DMS153 treated with DMSO at 0.1 percent for 48 hours (cell line): ENCODE measurements around the gene ERF.
"Not testable (repeated sequence)": the region's sequence is repeated elsewhere in the genome, so short reads cannot be mapped to it uniquely, and the experiment has no call there.

Experiments
- DNase-seq: peaks from one replicate; lab custom pipeline; 2025; ENCODE audit not compliant: unreplicated experiment; lab: John Stamatoyannopoulos, UW

The ERF gene

DNA sequence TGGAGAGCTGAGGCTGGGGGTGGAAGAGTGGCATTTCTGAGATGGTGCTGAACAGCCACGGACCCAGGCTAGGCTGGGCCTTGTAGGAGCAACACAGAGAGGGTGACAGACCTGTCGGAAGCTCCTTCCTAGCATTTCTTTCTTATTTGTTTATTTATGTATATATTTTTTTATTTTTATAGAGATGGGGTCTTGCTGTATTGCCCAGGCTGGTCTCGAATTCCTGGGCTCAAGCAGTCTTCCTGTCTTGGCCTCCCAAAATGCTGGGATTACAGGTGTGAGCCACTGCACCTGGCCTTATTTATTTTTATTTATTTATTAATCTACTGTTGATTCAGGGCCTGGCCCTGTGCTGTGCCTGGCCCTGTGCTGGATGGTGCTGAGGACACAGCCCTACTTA is 20.6 kb upstream of the ERF start:
- DNase-seq: no peak

DNA sequence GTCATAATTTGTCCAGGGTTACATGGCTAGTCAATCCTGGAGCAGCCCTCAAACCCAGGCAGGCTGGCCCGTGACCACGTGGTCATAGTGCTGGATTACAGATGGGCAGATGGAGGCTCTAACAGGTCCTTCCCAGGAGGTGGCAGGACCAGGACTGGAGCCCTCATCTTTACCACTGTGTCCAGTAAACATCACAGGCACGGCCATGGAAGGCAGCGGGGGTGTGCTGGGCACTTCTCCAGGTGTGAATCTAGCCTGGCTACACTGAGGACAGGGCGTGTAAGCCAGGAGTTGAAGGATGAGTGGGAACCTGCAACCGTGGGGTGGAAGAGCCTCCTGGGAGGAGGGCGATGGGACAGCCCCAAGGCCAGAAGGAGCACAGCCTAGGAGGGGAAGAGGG is 20.2 kb upstream of the ERF start:
- no peak for DNase-seq

DNA sequence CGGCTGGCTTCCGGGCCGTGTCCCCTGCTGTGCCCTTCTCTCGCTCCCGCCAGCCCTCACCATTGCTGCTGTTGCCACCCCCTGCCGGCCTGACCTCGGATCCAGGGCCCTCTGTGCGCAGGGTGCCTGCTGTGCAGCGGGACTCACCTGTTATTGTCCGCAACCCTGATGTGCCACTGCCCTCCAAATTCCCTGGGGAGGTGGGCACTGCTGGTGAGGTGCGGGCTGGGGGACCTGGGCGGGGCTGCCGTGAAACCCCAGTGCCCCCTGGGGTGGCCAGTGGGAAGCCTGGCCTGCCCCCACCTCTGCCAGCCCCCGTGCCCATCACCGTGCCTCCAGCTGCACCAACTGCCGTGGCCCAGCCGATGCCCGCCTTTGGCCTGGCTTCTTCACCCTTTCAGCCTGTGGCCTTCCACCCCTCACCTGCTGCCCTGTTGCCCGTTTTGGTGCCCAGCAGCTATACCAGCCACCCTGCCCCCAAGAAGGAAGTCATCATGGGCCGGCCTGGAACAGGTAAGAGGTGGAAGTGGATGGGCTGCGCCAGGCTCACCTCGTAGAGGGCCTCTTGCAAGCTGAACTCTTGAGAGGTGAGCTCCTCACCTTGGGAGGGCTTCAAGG is 19.2 kb upstream of the ERF start:
- no peak for DNase-seq

DNA sequence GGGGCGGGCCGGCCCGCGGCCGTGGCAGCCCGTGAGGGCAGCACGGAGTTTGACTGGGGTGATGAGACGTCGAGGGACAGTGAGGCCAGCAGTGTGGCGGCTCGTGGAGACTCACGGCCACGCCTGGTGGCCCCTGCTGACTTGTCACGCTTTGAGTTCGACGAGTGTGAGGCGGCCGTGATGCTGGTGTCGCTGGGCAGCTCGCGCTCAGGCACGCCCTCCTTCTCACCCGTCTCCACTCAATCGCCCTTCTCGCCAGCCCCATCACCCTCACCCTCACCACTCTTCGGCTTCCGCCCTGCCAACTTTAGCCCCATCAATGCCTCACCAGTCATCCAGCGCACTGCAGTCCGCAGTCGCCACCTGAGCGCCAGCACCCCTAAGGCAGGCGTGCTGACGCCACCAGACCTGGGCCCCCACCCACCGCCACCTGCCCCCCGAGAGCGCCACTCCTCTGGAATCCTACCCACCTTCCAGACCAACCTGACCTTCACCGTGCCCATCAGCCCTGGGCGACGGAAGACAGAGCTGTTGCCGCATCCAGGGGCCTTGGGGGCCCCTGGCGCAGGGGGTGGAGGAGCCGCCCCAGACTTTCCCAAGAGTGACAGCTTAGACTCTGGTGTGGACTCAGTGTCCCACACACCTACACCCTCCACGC is 18.6 kb upstream of the ERF start:
- DNase-seq: no peak

DNA sequence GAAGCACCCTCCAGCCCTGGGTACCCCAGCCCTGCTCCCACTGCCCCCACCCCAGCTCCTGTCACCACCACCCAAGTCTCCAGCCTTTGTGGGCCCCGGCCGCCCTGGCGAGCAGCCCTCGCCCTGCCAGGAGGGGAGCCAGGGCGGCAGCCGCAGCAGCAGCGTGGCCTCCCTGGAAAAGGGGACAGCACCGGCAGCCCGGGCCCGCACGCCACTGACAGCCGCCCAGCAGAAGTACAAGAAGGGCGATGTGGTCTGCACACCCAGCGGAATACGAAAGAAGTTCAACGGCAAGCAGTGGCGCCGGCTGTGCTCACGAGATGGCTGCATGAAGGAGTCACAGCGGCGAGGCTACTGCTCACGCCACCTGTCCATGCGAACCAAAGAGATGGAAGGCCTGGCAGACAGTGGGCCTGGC is 18.1 kb upstream of the ERF start:
- DNase-seq: no peak

DNA sequence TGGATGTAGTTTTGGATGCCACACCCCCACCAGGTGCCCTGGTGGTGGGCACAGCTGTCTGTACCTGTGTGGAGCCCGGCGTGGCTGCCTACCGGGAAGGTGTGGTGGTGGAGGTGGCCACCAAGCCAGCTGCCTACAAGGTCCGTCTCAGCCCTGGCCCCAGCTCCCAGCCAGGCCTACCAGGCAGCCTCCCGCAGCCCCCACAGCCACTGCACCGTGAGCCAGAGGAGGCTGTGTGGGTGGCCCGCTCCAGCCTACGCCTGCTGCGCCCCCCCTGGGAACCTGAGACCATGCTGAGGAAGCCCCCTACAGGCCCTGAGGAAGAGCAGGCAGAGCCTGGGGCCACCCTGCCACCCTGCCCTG is 17.6 kb upstream of the ERF start:
- no peak for DNase-seq

DNA sequence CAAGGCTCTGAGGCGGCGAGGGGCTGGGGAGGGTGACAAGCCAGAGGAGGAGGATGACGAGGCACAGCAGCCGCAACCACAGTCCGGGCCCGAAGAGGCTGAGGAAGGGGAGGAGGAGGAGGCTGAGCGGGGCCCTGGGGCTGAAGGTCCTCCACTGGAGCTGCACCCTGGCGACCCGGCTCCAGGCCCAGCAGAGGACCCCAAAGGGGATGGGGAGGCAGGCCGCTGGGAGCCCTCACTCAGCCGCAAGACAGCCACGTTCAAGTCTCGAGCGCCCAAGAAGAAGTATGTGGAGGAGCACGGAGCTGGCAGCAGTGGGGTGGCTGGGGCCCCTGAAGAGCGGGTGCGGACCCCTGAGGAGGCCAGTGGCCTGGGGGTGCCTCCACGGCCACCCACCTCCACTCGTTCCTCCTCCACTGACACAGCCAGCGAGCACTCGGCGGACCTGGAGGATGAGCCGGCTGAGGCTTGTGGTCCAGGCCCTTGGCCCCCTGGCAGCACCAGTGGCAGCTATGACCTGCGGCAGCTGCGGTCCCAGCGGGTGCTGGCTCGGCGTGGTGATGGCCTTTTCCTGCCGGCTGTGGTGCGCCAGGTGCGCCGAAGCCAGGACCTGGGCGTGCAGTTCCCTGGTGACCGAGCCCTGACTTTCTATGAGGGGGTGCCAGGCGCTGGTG is 17.1 kb upstream of the ERF start:
- no peak for DNase-seq

DNA sequence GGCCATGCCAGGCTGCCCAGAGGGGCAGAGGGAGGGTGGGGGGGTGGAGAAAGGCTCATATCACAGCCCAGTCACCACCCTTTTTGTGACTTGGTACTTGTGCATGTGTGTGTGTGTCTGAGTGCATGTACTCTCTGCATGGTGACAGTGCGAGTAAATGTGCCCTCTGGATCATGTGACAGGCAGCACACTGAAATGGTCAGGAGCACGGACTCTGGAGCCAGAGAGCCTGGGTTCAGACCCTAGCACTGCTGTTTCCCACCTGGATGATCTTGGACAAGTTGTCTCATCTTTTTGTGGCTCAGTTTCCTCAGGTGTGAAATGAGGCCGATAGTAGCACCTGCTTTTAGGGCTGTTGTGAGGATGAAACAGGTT is 16.1 kb upstream of the ERF start:
- DNase-seq: no peak

DNA sequence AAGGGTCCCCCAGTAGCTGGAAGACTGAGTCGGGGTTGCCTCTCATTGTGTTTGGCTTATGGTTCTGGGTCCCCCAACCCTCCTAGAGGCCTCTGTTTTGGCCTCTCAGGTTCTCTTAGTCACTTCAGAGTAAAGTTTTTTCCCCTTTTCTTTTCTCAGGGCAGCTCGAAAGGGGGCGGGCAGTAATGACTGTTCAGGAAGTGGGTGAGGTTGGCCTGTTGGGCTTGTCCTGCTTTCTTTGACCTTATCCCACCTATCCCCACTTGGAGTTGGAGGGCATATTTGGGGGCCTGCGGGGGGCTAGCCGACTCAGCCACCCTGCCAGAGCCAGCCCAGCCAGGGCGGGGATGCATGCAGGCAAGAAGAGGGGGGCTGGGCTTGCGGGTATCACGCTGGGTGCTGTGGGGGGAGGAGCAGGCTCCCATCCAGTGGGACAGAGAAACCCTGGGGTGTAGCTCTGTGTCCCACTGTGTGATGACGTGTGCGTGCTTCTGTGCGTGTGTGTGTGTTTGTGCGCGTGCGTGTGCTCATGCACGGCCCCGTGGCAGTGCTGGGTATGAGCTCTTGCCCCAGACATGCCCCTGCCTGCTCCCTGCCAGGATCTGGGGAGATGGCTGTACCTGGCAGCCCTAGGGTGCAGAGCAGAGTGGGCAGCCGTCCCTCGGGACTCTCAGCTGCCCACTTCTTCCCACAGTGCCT is 15.6 kb upstream of the ERF start:
- no peak for DNase-seq

DNA sequence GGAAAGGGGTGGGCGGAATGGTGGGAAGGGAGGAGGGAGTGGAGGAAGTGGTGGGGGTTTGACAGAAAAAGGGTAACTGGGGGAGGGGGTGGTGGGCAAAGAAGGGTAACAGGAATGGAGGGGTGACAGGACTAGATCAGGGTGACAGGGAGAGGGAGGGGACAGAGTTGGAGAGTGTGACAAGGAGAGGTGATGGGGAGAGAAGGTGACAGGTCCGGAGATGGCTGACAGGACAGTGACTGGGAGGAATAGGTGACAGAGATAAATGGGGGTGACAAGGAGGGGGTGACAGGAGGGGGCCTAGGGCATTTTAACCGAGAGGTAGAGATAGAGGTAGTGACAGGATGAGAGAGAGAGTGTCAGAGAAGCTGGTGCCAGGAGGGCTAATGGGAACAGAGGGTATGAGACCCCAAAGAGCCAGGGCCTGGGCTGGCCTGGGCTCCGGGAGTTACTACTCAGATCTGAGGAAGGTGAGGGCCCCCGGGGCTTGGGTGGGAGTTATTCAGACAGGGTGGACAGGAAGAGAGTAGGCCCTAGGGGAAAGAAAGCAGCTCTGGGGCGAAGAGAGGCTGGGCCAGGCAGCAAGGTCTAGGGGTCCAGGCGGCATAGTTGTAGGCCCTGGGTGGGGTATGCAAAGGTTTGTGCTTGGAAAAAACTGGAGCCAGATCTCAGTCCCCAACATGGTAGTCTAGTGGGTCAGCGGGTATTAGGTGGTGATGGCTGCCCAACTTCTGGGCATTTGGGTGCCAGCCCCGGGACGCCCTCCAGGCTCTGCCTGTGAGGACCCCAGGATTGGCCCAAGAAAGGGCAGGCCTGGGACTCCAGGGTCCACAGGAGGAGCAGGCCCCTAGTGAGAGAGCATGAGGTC is 14.8 kb upstream of the ERF start:
- no peak for DNase-seq

DNA sequence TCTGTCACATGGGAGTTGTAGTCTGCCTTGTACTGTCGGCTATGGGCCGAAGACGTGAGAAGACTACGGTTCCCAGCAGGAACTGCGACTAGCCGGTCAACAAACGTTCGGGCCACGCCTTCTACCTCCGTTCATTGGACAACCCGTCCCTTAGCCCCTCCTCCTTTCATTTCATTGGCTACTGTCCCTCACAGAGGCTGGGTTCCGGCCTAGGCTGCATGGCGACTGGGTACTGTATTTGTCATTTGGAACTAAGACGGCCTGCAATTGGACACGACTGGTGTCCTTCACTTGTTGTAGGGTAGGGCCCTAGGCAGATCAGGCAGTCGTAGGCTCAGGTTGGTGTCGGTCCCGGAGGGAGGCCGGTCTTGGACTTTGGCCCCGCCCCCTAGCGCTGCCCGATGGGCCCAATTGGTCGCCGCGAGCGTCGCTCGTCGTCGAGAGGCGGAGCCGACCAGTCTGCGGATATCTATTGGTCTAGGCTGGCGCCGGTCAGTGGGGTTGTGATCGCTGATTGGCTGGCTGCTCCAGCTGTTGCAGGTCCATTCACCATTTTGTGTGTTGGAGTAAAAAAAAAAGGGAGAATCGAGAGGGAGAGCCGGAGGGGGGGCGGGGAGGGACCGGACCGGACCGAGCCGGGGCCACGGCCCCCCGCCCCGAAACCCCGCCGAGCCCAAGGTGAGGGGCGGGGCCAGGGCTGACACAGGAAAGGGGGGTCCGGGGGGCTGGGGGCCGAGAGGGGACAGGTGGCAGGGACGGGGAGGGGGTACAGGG is 14.0 kb upstream of the ERF start, which contains the start of gene CIC:
Gene CIC, plus strand, starts transcription at position 549 of the 774 bp plus-strand sequence. CDS start 2,532 bp downstream, outside the sequence.
- DNase-seq: peak; percentile 99

DNA sequence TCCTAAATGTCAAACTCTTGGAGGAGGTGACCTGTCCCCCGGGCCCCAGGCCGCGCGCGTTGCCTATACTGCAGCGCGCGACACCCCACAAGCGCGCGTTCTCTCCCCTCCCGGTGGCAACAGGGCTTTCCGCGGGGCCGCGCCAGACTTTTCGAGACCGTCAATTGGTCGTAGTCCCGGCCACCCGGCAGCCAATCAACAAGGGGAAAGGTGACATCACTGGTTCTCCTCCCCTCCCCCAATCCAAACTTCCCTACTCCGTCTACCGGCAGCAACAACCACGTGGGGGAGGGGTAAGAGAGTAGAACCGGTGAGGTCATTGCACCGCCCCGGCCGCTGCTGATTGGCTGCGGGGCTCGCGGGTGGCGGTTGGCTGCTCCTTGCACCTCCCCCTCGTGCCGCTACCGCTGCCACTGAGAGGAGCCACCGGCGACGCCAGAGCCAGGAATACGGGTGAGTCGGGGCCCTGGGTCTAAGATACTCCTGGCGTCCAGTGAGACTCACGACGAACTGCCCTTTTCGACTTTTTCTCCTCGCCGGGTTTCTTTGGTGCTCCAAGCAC is 13.3 kb upstream of the ERF start:
- peak; percentile 99 for DNase-seq

DNA sequence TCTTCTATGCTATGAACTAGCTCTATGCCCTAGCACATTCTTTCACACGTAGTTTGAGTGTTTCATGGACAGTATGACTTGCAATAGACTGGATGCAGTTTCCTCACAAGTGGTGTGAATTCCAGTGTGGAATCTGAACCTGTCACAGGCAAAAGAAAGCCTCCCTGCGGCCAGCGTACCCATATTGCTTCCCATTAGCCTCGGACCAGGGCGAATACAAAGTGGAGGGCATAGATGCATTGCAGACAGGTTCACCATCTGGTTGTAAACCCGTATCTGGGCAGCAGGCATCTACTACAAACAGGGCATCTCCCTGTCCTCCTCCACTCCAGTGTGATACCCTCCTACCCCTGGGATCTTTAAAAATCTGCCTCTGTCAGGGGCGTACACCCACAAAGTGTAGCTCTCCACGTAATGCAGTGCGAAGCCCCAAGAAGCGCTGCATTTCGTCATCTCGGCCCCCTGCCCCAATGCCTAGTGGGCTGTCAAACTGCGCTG is 12.8 kb upstream of the ERF start:
- no peak for DNase-seq

DNA sequence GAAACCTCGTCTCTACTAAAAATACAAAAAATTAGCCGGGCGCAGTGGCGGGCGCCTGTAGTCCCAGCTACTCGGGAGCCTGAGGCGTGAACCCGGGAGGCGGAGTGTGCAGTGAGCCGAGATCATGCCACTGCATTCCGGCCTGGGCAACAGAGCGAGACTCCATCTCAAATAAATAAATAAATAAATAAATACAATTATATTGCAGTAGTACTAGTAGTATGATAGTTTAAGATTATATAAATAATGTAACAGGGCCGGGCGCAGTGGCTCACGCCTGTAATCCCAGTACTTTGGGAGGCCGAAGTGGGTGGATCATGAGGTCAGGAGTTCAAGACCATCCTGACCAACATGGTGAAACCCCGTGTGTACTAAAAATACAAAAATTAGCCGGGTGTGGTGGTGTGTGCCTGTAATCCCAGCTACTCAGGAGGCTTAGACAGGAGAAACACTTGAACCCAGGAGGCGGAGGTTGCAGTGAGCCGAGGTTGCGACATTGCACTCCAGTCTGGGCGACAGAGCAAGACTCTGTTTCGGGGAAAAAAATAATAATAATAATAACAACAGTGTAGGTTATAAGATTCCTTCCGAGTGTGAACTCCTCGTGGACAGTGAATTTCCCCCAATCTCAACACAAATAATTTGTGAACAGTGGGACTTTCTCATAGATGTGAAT is 12.1 kb upstream of the ERF start:
- not testable (repeated sequence) for DNase-seq

DNA sequence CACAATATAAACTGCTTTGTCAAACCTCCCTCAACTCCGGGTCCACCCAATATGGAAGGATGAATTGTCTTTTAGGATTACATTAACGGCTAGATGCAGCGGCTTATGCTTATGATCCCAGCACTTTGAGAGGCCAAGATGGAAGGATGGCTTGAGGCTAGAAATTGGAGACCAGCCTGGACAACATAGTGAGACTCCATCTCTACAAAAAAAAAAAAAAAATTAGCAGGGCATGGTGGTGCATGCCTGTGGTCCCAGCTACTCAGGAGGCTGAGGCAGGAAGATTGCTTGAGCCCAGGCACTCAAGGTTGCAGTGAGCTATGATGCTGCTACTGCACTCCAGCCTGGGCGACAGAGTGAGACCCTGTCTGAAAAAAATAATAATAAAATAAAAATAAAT is 11.2 kb upstream of the ERF start:
- DNase-seq: not testable (repeated sequence)

DNA sequence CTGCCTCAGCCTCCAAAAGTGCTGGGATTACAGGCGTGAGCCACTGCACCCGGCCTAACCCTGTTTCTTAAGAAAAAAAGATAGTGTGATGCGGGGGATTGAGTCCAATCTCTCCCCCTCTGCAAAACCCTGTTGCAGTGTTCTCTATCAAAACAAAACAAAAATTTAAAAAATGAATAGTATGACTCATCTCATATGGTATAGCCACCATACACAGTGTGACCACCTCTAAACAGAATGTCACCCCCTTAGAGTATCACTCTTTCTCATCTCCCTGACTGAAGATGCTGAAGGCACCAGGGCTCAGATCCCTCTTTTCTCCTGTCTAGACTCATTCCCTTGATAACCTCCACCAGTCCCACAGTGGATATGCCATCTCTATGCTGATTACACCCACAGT is 6.8 kb upstream of the ERF start:
- no peak for DNase-seq

DNA sequence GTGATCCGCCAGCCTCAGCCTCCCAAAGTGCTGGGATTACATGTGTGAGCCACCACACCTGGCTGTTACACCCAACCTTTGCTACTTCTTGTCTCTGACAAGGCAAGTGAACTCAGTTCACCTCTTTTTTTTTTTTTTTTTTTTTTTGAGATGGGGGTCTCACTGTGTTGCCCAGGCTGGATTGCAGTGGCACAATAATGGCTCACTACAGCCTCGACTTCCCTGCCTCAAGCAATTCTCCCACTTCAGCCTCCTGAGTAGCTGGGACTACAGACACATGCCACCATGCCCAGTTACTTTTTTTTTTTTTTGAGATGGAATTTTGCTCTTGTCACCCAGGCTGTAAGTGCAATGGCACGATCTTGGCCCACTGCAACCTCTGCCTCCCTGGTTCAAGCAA is 2.9 kb upstream of the ERF start:
- not testable (repeated sequence) for DNase-seq

DNA sequence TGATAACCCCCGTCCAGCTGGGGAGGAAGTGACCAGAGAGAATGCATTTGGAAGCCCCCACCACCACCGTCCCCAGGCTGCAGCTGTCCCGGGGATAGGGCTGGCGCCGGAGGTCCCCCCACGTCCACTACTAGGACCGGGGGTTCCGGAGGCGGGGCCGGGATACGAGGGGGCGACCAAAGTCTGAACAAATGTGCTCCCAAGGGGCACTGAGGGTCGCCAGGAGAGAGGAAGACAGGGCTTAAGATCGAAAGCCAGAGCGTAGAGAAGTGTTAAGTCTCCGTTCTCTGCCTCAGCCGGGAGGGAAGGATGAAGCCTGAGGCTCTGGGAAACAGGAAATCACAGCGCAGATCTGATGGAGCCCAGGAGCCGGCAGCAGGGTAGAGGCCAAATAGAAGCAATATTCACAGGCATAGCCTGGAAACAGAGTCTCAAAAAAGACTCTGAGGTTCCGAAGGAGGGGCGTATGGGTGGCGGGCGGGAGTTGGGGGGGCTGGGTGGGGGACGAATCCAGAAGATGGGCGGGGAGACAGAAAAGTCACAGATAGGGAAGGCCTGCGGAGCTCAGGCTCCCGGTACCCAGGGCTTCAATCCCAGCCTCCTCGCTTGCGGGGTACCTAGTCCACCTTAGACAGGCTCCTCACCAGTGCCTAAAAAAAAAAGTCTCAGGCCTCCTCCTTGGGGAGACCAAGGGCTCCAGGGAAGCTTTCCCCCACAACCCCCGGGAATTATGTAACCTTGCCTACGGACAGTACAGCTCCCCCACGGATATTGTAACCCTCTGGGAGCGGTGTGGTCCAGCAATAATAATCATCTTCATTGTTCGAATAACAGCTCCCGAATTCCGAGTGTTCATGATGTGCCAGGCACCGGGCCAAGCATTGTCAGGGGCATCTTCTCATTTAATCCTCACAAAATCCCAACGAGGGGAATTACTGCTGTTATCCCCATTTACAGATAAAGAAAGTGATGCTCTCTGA is 1.1 kb upstream of the ERF start:
- DNase-seq: peak; percentile 29
